B cell (primary cell): Measurements from ENCODE around the gene ELMO1. TPM values are rescaled to one million over a fixed set of nuclear protein-coding genes. Genes with fewer than 3 reads are reported as not detected.

Experiments used
- ATAC-seq: fragments of 200-7000 bp; cut with Tn5 transposase; one replicate; pipeline ENCODE4 v1.10.0; 2021; ENCODE audit warnings: low read depth, mild to moderate bottlenecking, moderate number of reproducible peaks, moderate library complexity
- CTCF ChIA-PET: fragments of 350-600 bp; sonication (Branson Sonifier 250); formaldehyde crosslinking; loops from one replicate; lab custom pipeline; 2021; ENCODE audit warnings: antibody characterized with exemption, inconsistent platforms; lab: Charles Lee
- POLR2A ChIA-PET: fragments of 350-600 bp; sonication (Branson Sonifier 250); formaldehyde crosslinking; loops from one replicate; lab custom pipeline; 2021; ENCODE audit warnings: antibody characterized with exemption; lab: Charles Lee
- DNase-seq: peaks from one replicate; pipeline ENCODE4 v3.0.0; 2013
- H2AFZ ChIP-seq: 2 replicates; pipeline ENCODE4 v1.6.1; 2012; ENCODE audit warnings: mild to moderate bottlenecking, low read depth, low read length; ENCODE audit not compliant: insufficient read depth, poor library complexity, severe bottlenecking
- H3K27ac ChIP-seq, 2 donors: 1 replicate in 1 of 2; 2 replicates in 1 of 2; pipeline ENCODE4 v1.5.1; 2012 to 2013; ENCODE audit warnings: low read length in 2 of 2, mild to moderate bottlenecking in 2 of 2, moderate library complexity in 1 of 2
- H3K27me3 ChIP-seq, 4 experiments: fragments of 200-600 bp in 1 of 4; sonication (generic) in 1 of 4; replicated peaks in 1 of 4; 1 replicate in 2 of 4; 2 replicates in 2 of 4; pipeline versions ENCODE4 v1.6.1 to v1.7.0; 2013 to 2016; ENCODE audit warnings: low read length in 3 of 4, mild to moderate bottlenecking in 2 of 4, mixed read lengths in 1 of 4, moderate library complexity in 1 of 4; ENCODE audit not compliant: insufficient read depth in 4 of 4, control insufficient read depth in 3 of 4; ENCODE audit errors: control extremely low read depth in 1 of 4
- H3K36me3 ChIP-seq, 2 experiments: replicated peaks in 1 of 2; 1 replicate in 1 of 2; 2 replicates in 1 of 2; pipeline versions ENCODE4 v1.6.1 to v1.7.1; 2013; ENCODE audit warnings: low read length in 1 of 2; ENCODE audit not compliant: insufficient read depth in 2 of 2, control insufficient read depth in 1 of 2; ENCODE audit errors: control extremely low read depth in 1 of 2, extremely low read depth in 1 of 2
- H3K4me1 ChIP-seq, 2 donors: fragments of 200-600 bp in 1 of 2; sonication (generic) in 1 of 2; 1 replicate in 1 of 2; 2 replicates in 1 of 2; pipeline versions ENCODE4 v1.5.1 to v1.6.1; 2013 to 2017; ENCODE audit warnings: low read length in 2 of 2; ENCODE audit not compliant: control insufficient read depth in 2 of 2, insufficient read depth in 2 of 2
- H3K4me2 ChIP-seq: replicated peaks from 2 replicates; pipeline ENCODE3; 2012; ENCODE audit warnings: mild to moderate bottlenecking, low read depth, low read length; ENCODE audit not compliant: poor library complexity, severe bottlenecking
- H3K4me3 ChIP-seq, 5 experiments: fragments of 200-600 bp in 1 of 5; sonication (generic) in 1 of 5; 1 replicate in 3 of 5; 2 replicates in 2 of 5; pipeline versions ENCODE4 v1.5.1 to v1.7.0; 2011 to 2016; ENCODE audit warnings: low read length in 4 of 5, mild to moderate bottlenecking in 4 of 5, low read depth in 2 of 5, control low read depth in 1 of 5, moderate library complexity in 1 of 5; ENCODE audit not compliant: insufficient read depth in 1 of 5; ENCODE audit errors: control extremely low read depth in 1 of 5, extremely low read depth in 1 of 5
- H3K79me2 ChIP-seq: fragments of 200-600 bp; sonication (generic); one replicate; pipeline ENCODE4 v1.6.0; 2016; ENCODE audit warnings: low read length; ENCODE audit not compliant: control insufficient read depth, insufficient read depth
- H3K9ac ChIP-seq: fragments of 200-600 bp; sonication (generic); 2 replicates; pipeline ENCODE4 v1.6.1; 2017; ENCODE audit warnings: mild to moderate bottlenecking, low read length, moderate library complexity
- H3K9me3 ChIP-seq, 3 donors: one replicate each; pipeline versions ENCODE4 v1.6.1 to v1.7.1; 2013; ENCODE audit warnings: low read length in 2 of 3; ENCODE audit not compliant: control insufficient read depth in 2 of 3, insufficient read depth in 1 of 3; ENCODE audit errors: control extremely low read depth in 1 of 3
- H4K20me1 ChIP-seq: 2 replicates; pipeline ENCODE4 v1.6.0; 2012; ENCODE audit warnings: mild to moderate bottlenecking, low read length; ENCODE audit not compliant: insufficient read depth, control insufficient read depth, poor library complexity, severe bottlenecking
- H3K27ac Mint-ChIP-seq: one replicate; pipeline ENCODE4 v1.8.0; 2021; ENCODE audit warnings: mixed read lengths
- H3K27me3 Mint-ChIP-seq: one replicate; pipeline ENCODE4 v1.8.0; 2021; ENCODE audit warnings: mixed read lengths
- H3K4me1 Mint-ChIP-seq: one replicate; pipeline ENCODE4 v1.8.0; 2021; ENCODE audit warnings: mixed read lengths
- H3K4me3 Mint-ChIP-seq: one replicate; pipeline ENCODE4 v1.8.0; 2021; ENCODE audit warnings: mixed read lengths
- H3K9me3 Mint-ChIP-seq: one replicate; pipeline ENCODE4 v1.8.0; 2022; ENCODE audit warnings: mixed read lengths; ENCODE audit not compliant: insufficient read depth
- EZH2 ChIP-seq: IDR thresholded peaks from 2 replicates; pipeline ENCODE4 v1.6.1; 2012; ENCODE audit warnings: borderline replicate concordance, low read depth, mild to moderate bottlenecking, moderate library complexity, low read length; ENCODE audit not compliant: insufficient read depth, poor library complexity, severe bottlenecking
- WGBS: methylation state at CpG from one replicate; pipeline ENCODE4 v1.1.5; 2013; ENCODE audit warnings: missing lambda C conversion rate; ENCODE audit not compliant: insufficient coverage; 5-methylcytosine and 5-hydroxymethylcytosine counted together
- intact Hi-C: fragments of 100-400 bp; cut with micrococcal nuclease; formaldehyde crosslinking; loops from one replicate; pipeline ENCODE4 v1.10.0; 2022
- polyA plus RNA-seq: library from polyadenylated mRNA; depleted of rRNA; stranded (reverse); fragments of >200 nt; gene quantifications from 2 replicates; pipeline ENCODE4 v1.2.3, GENCODE V29; 2012
- total RNA-seq, 2 donors: library from RNA; stranded (reverse); fragments of 120-200 nt in 1 of 2; gene quantifications; 1 replicate in 1 of 2; 2 replicates in 1 of 2; pipeline versions ENCODE4 v1.2.3 to v1.2.4, GENCODE V29; 2013 to 2022
- TF ChIP-seq, protein P1 (sequence below): fragments of 200-600 bp; IDR thresholded peaks from one replicate; pipeline ENCODE4 v1.8.0; 2022; ENCODE audit warnings: antibody characterized with exemption, mild to moderate bottlenecking

The ELMO1 gene
- total and polyA plus RNA-seq, 2 donors (not counting 1 experiment from before 2014, with no cell fraction given), result 44.7 to 177 TPM

DNA sequence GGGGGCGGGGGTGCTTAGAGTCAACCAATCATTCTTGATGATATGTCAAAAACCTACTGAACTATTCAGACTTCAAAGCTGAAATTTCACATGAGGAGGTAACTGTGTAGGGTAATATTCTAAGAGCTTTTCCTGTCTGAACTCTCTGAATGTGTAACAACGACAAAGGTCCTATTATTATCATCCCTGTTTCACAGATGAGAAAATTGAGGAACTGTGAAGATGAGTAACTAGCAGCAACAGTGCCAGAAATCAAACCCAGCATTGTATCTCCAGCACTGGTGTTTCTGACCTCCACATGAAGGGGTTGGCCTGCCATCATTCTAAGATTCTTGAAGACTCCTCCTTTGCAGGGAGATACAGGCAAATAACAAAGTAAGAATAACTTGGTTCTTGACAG, 429.7 kb downstream of the ELMO1 start:
- Histone ChIP-seq H3K36me3 (peaks cover 0 to 5% of the 10 kb centered on the region in 2 experiments), H3K9me3 (peaks cover 0 to 8% (median 0%) of the 10 kb centered on the region in 3 donors), H3K4me2 (no peak overlapping the region), H2AFZ (no peak overlapping the region), H3K27me3 (no peaks in the 10 kb centered on the region), H4K20me1 (peaks cover under 1% of the 10 kb centered on the region), H3K9ac (no peak overlapping the region), H3K4me3 (no peak overlapping the region), H3K27ac (no peak overlapping the region), H3K79me2 (peaks cover 2% of the 10 kb centered on the region), H3K4me1 (no peaks in the 10 kb centered on the region)
- TF ChIP-seq, protein P1, sequence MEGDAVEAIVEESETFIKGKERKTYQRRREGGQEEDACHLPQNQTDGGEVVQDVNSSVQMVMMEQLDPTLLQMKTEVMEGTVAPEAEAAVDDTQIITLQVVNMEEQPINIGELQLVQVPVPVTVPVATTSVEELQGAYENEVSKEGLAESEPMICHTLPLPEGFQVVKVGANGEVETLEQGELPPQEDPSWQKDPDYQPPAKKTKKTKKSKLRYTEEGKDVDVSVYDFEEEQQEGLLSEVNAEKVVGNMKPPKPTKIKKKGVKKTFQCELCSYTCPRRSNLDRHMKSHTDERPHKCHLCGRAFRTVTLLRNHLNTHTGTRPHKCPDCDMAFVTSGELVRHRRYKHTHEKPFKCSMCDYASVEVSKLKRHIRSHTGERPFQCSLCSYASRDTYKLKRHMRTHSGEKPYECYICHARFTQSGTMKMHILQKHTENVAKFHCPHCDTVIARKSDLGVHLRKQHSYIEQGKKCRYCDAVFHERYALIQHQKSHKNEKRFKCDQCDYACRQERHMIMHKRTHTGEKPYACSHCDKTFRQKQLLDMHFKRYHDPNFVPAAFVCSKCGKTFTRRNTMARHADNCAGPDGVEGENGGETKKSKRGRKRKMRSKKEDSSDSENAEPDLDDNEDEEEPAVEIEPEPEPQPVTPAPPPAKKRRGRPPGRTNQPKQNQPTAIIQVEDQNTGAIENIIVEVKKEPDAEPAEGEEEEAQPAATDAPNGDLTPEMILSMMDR, result no peak
- no peak for TF ChIP-seq EZH2
- H3K4me1 Mint-ChIP-seq, result peaks cover 9% of the 10 kb centered on the region
- intact Hi-C loops, result no loop called here
- no peak for ATAC-seq
- 100% methylated on average over 1 of the region's 2 CpGs for WGBS
- H3K4me3 Mint-ChIP-seq, result no peak overlapping the region
- ChIA-PET POLR2A (no interaction called here), CTCF (no interaction called here)
- DNase-seq, result no peak
- no peaks in the 10 kb centered on the region for H3K9me3 Mint-ChIP-seq
- no peak overlapping the region for H3K27ac Mint-ChIP-seq
- H3K27me3 Mint-ChIP-seq, result no peaks in the 10 kb centered on the region

DNA sequence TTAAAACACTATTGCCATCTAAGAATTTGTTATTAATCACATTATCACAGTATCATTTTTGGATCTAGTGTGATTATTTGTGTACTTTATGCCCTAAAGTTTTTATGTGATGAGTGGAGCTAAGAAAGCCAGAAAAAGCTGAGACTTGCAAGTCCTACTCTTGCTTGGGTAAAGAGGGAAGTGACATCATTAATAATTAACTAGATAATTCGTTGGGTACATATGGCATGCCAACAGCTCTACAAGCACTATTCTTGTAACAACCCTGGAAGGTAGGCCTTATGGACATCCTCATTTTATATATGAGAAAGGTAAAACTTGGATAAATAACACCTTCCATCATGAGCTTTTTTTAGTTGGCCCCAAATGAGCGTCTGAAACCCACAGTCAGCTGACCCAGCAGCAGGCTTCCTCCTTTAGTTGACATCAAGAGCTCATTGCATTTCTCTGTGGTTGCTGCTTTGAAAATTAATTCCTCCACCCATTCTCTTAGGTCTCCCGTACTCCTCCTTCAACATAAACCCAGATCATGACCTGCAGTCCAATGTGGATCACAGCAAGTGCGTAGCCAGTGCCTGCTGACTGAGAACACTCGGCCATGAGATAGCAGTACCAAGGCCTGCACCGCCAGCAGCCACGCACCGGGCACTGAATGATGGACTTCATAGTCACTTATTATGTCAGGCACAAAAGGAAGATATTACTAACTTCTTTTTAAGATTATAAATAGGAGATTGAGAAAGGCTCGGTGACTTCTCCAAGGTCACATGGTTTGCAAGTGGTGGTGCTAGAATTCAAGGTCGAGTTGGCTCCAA, 432.4 kb downstream of the ELMO1 start:
- H3K4me3 ChIP-seq, result no peak overlapping the region
- no peaks in the 10 kb centered on the region for H3K79me2 ChIP-seq
- ChIA-PET POLR2A (no interaction called here), CTCF (interaction anchor here (1.0 kb wide), 1 partner anchor 30 kb away, joined by 3 read pairs; no protein-coding TSS in a partner anchor)
- WGBS, result 73% methylated on average over 5 of the region's 10 CpGs
- intact Hi-C loops, result no loop called here
- H3K4me3 Mint-ChIP-seq, result no peak overlapping the region
- H2AFZ ChIP-seq, result no peak overlapping the region
- H3K36me3 ChIP-seq, result peaks cover 11 to 30% of the 10 kb centered on the region in 2 experiments
- H3K4me1 Mint-ChIP-seq, result peaks cover 9% of the 10 kb centered on the region
- H4K20me1 ChIP-seq, result no peaks in the 10 kb centered on the region
- TF ChIP-seq EZH2, result no peak
- TF ChIP-seq, protein P1, result no peak
- H3K27me3 Mint-ChIP-seq, result no peaks in the 10 kb centered on the region
- H3K27ac ChIP-seq, result no peak overlapping the region
- no peak overlapping the region for H3K27ac Mint-ChIP-seq
- H3K9ac ChIP-seq, result no peak overlapping the region
- DNase-seq (no peak), ATAC-seq (no peak)
- H3K9me3 ChIP-seq, result peaks cover 0 to 8% (median 0%) of the 10 kb centered on the region in 3 donors
- no peaks in the 10 kb centered on the region for H3K4me1 ChIP-seq
- H3K4me2 ChIP-seq, result no peak overlapping the region
- no peaks in the 10 kb centered on the region for H3K27me3 ChIP-seq
- H3K9me3 Mint-ChIP-seq, result no peaks in the 10 kb centered on the region
